H1 (cell line): ENCODE results near the gene P2RY11. TPM values are rescaled to one million over a fixed set of nuclear protein-coding genes. Genes with fewer than 3 reads are reported as not detected.

Source experiments
- CTCF ChIA-PET: fragments of 300-600 bp; sonication (Branson Sonifier 250); formaldehyde crosslinking; loops from one replicate; lab custom pipeline; 2021; ENCODE audit not compliant: partially characterized antibody; lab: Charles Lee
- POLR2A ChIA-PET: fragments of 300-600 bp; sonication (Branson Sonifier 250); formaldehyde crosslinking; loops from one replicate; lab custom pipeline; 2021; ENCODE audit warnings: inconsistent platforms; ENCODE audit not compliant: partially characterized antibody; lab: Charles Lee
- DNase-seq, 2 experiments: peaks; one replicate each; pipeline versions ENCODE4 v3.0.0 to v3.0.0-alpha.2; 2010 to 2022; ENCODE audit warnings: low spot score in 2 of 2, low read depth in 1 of 2, mixed read lengths in 1 of 2
- FAIRE-seq: peaks from 2 replicates; lab custom pipeline; 2011; peaks lifted over from hg19 to GRCh38; lab: Jason Lieb, UNC
- H2AFZ ChIP-seq: 2 replicates; pipeline ENCODE4 v1.8.1; 2012; ENCODE audit warnings: low read length, inconsistent platforms
- H2AK5ac ChIP-seq: 2 replicates; pipeline ENCODE4 v1.6.1; 2013; ENCODE audit warnings: low read depth, low read length
- H2BK120ac ChIP-seq: replicated peaks from 2 replicates; pipeline ENCODE3; 2013; ENCODE audit warnings: low read depth, low read length, inconsistent platforms
- H2BK12ac ChIP-seq: 2 replicates; pipeline ENCODE4 v1.6.1; 2013; ENCODE audit warnings: low read depth, low read length
- H2BK15ac ChIP-seq: 2 replicates; pipeline ENCODE4 v1.6.1; 2013; ENCODE audit warnings: low read length
- H2BK20ac ChIP-seq: 2 replicates; pipeline ENCODE4 v1.6.1; 2013; ENCODE audit warnings: low read length
- H2BK5ac ChIP-seq: 2 replicates; pipeline ENCODE4 v1.6.1; 2013; ENCODE audit warnings: low read depth, low read length
- H3K14ac ChIP-seq: 2 replicates; pipeline ENCODE4 v1.6.1; 2013; ENCODE audit warnings: inconsistent platforms; ENCODE audit not compliant: insufficient read length
- H3K18ac ChIP-seq: 2 replicates; pipeline ENCODE4 v1.6.1; 2013; ENCODE audit warnings: low read length; ENCODE audit errors: extremely low read depth
- H3K23ac ChIP-seq: 2 replicates; pipeline ENCODE4 v1.6.1; 2013; ENCODE audit warnings: inconsistent platforms; ENCODE audit not compliant: insufficient read length
- H3K23me2 ChIP-seq: 2 replicates; pipeline ENCODE4 v1.6.1; 2013; ENCODE audit warnings: low read depth, low read length
- H3K27ac ChIP-seq: 2 replicates; pipeline ENCODE4 v1.6.1; 2011; ENCODE audit warnings: low read depth, low read length, inconsistent platforms
- H3K27me3 ChIP-seq, 4 experiments: replicated peaks in 1 of 4; 1 replicate in 1 of 4; 2 replicates in 3 of 4; pipeline versions ENCODE4 v1.6.1 to v1.8.1; 2011 to 2013; ENCODE audit warnings: low read length in 3 of 4, mild to moderate bottlenecking in 3 of 4, inconsistent platforms in 2 of 4, mixed read lengths in 2 of 4, moderate library complexity in 1 of 4; ENCODE audit not compliant: control insufficient read depth in 3 of 4, insufficient read depth in 3 of 4; ENCODE audit errors: extremely low read depth in 1 of 4
- H3K36me3 ChIP-seq, 4 experiments: 2 replicates each; pipeline versions ENCODE4 v1.6.1 to v1.8.1; 2011 to 2013; ENCODE audit warnings: mild to moderate bottlenecking in 4 of 4, low read length in 3 of 4, moderate library complexity in 2 of 4, control low read depth in 1 of 4, inconsistent platforms in 1 of 4; ENCODE audit not compliant: insufficient read depth in 4 of 4, control insufficient read depth in 2 of 4
- H3K4ac ChIP-seq: replicated peaks from 2 replicates; pipeline ENCODE3; 2013; ENCODE audit warnings: low read length, low read depth, mixed read lengths, inconsistent platforms; ENCODE audit not compliant: insufficient read length
- H3K4me1 ChIP-seq, 4 experiments: replicated peaks in 1 of 4; 1 replicate in 1 of 4; 2 replicates in 3 of 4; pipeline versions ENCODE4 v1.6.1 to v1.8.1; 2011 to 2013; ENCODE audit warnings: low read length in 3 of 4, inconsistent platforms in 2 of 4, mixed read lengths in 1 of 4; ENCODE audit not compliant: insufficient read depth in 4 of 4, control insufficient read depth in 3 of 4
- H3K4me2 ChIP-seq, 2 experiments: 2 replicates each; pipeline versions ENCODE4 v1.6.1 to v1.8.1; 2011 to 2013; ENCODE audit warnings: low read depth in 2 of 2, low read length in 2 of 2, control low read depth in 1 of 2, inconsistent platforms in 1 of 2, mild to moderate bottlenecking in 1 of 2; ENCODE audit not compliant: insufficient read depth in 1 of 2
- H3K4me3 ChIP-seq, 4 experiments: fragments of 200-600, 300-600 bp in 1 of 4; sonication (generic), shearing (Covaris generic), sonication (Bioruptor Twin) in 1 of 4; 2 replicates each; pipeline versions ENCODE4 v1.5.1 to v1.8.1; 2011 to 2016; ENCODE audit warnings: low read length in 4 of 4, low read depth in 3 of 4, control low read depth in 2 of 4, inconsistent platforms in 2 of 4, mild to moderate bottlenecking in 2 of 4, mixed read lengths in 1 of 4, moderate library complexity in 1 of 4; ENCODE audit not compliant: insufficient read depth in 2 of 4; ENCODE audit errors: extremely low read depth in 1 of 4
- H3K56ac ChIP-seq: replicated peaks from 2 replicates; pipeline ENCODE3; 2013; ENCODE audit warnings: low read depth, mild to moderate bottlenecking, mixed read lengths, low read length, inconsistent platforms; ENCODE audit not compliant: insufficient read length
- H3K79me1 ChIP-seq: 2 replicates; pipeline ENCODE4 v1.6.1; 2013; ENCODE audit warnings: low read depth, low read length, control low read depth
- H3K79me2 ChIP-seq, 2 experiments: 2 replicates each; pipeline versions ENCODE4 v1.6.1 to v1.8.1; 2012 to 2013; ENCODE audit warnings: low read length in 2 of 2, mild to moderate bottlenecking in 2 of 2, inconsistent platforms in 1 of 2; ENCODE audit not compliant: insufficient read depth in 2 of 2, control insufficient read depth in 1 of 2
- H3K9ac ChIP-seq, 4 experiments: replicated peaks in 1 of 4; 1 replicate in 1 of 4; 2 replicates in 3 of 4; pipeline versions ENCODE4 v1.6.1 to v1.8.1; 2011 to 2013; ENCODE audit warnings: low read depth in 3 of 4, low read length in 3 of 4, control low read depth in 2 of 4, mild to moderate bottlenecking in 2 of 4, moderate library complexity in 2 of 4, inconsistent platforms in 1 of 4; ENCODE audit errors: extremely low read depth in 1 of 4
- H3K9me3 ChIP-seq, 2 experiments: 2 replicates each; pipeline versions ENCODE4 v1.6.1 to v1.8.1; 2012 to 2013; ENCODE audit warnings: mild to moderate bottlenecking in 2 of 2, moderate library complexity in 2 of 2, control low read depth in 1 of 2, inconsistent platforms in 1 of 2, low read depth in 1 of 2, low read length in 1 of 2, mixed read lengths in 1 of 2; ENCODE audit not compliant: insufficient read depth in 2 of 2
- H4K20me1 ChIP-seq, 2 experiments: replicated peaks in 1 of 2; 2 replicates each; pipeline versions ENCODE3 to v1.8.1; 2011 to 2013; ENCODE audit warnings: inconsistent platforms in 2 of 2, low read length in 2 of 2, mild to moderate bottlenecking in 1 of 2; ENCODE audit not compliant: insufficient read depth in 2 of 2, control insufficient read depth in 1 of 2
- H4K5ac ChIP-seq: 2 replicates; pipeline ENCODE4 v1.6.1; 2013; ENCODE audit warnings: low read length, low read depth, mixed read lengths, inconsistent platforms; ENCODE audit not compliant: insufficient read length
- H4K8ac ChIP-seq: 2 replicates; pipeline ENCODE4 v1.8.0; 2013; ENCODE audit warnings: mild to moderate bottlenecking, moderate library complexity, low read length, inconsistent platforms; ENCODE audit not compliant: insufficient read depth; ENCODE audit errors: extremely low read depth
- H4K91ac ChIP-seq: replicated peaks from 2 replicates; pipeline ENCODE3; 2013; ENCODE audit warnings: low read length, mixed read lengths, inconsistent platforms; ENCODE audit not compliant: insufficient read length
- ASH2L ChIP-seq: fragments of 200-600, 300-600 bp; sonication (generic); IDR thresholded peaks from one replicate; pipeline ENCODE4 v1.7.1; 2017; ENCODE audit warnings: low read length
- BACH1 ChIP-seq: IDR thresholded peaks from 2 replicates; pipeline ENCODE4 v1.6.1; 2012; ENCODE audit warnings: low read length, improper control_type of control experiment
- BRCA1 ChIP-seq: IDR thresholded peaks from 2 replicates; pipeline ENCODE4 v1.6.1; 2012; ENCODE audit warnings: low read depth, low read length, improper control_type of control experiment
- CBX8 ChIP-seq: fragments of 300-800, 300-1000 bp; sonication (generic); IDR thresholded peaks from 2 replicates; pipeline ENCODE4 v1.7.1; 2016; ENCODE audit warnings: low read depth, low read length, borderline replicate concordance
- CHD1 ChIP-seq: IDR thresholded peaks from 2 replicates; pipeline ENCODE4 v1.6.1; 2012; ENCODE audit warnings: low read depth, low read length, improper control_type of control experiment
- EZH2 ChIP-seq: fragments of 200-600 bp; sonication (generic); IDR thresholded peaks from 2 replicates; pipeline ENCODE4 v1.7.1; 2012; ENCODE audit warnings: low read depth, mild to moderate bottlenecking, moderate library complexity, low read length, inconsistent platforms; ENCODE audit not compliant: severe bottlenecking
- HDAC2 ChIP-seq, 2 experiments: fragments of 300-600 bp in 1 of 2; sonication (generic) in 1 of 2; IDR thresholded peaks; 2 replicates each; pipeline ENCODE4 v1.6.1; 2011 to 2012; ENCODE audit warnings: low read depth in 2 of 2, low read length in 2 of 2, mild to moderate bottlenecking in 2 of 2, moderate library complexity in 2 of 2, borderline replicate concordance in 1 of 2, inconsistent platforms in 1 of 2
- HDAC6 ChIP-seq: IDR thresholded peaks from one replicate; pipeline ENCODE4 v1.7.1; 2012; ENCODE audit warnings: low read depth, mild to moderate bottlenecking, inconsistent platforms, low read length, moderate library complexity
- MAFK ChIP-seq: IDR thresholded peaks from 2 replicates; pipeline ENCODE4 v1.6.1; 2012; ENCODE audit warnings: low read depth, mild to moderate bottlenecking, improper control_type of control experiment, low read length
- POLR2AphosphoS5 ChIP-seq: IDR thresholded peaks from 2 replicates; pipeline ENCODE4 v1.6.1; 2011; ENCODE audit warnings: low read depth, low read length
- RFX5 ChIP-seq: IDR thresholded peaks from 2 replicates; pipeline ENCODE4 v1.6.1; 2011; ENCODE audit warnings: low read depth, low read length, improper control_type of control experiment, borderline replicate concordance
- SIN3A ChIP-seq, 2 experiments: IDR thresholded peaks in 1 of 2; conservative IDR thresholded peaks in 1 of 2; 2 replicates each; pipeline ENCODE4 v1.6.1; 2011 to 2012; ENCODE audit warnings: low read length in 2 of 2, improper control_type of control experiment in 1 of 2, low read depth in 1 of 2, mild to moderate bottlenecking in 1 of 2
- TAF1 ChIP-seq: IDR thresholded peaks from 2 replicates; pipeline ENCODE4 v1.6.1; 2011; ENCODE audit warnings: mild to moderate bottlenecking, low read depth, low read length
- WGBS, 2 experiments: shearing (Covaris generic) in 1 of 2; methylation state at CpG; one replicate each; pipeline versions ENCODE4 v1.1.6 to v1.1.7; 2013 to 2015; ENCODE audit warnings: low lambda C conversion rate in 2 of 2, mixed read lengths in 2 of 2, inconsistent platforms in 1 of 2, low coverage in 1 of 2, missing lambda C conversion rate in 1 of 2; ENCODE audit not compliant: insufficient replicate concordance in 2 of 2, insufficient coverage in 1 of 2, insufficient read length in 1 of 2; ENCODE audit errors: extremely low coverage in 1 of 2, missing lambda C conversion rate in 1 of 2; 5-methylcytosine and 5-hydroxymethylcytosine counted together
- polyA plus RNA-seq, 7 experiments: library from polyadenylated mRNA; depleted of rRNA in 3 of 7; stranded (reverse) in 5 of 7; unstranded in 2 of 7; fragments of >200 nt in 5 of 7; fragments of 200-250 nt in 2 of 7; gene quantifications; 1 replicate in 5 of 7; 2 replicates in 1 of 7; 4 replicates in 1 of 7; pipeline versions ENCODE4 v1.2.1 to v1.2.3, GENCODE V29; 2011 to 2013; ENCODE audit warnings: missing spikeins in 2 of 7, mixed read lengths in 2 of 7
- total RNA-seq: library from RNA; stranded (reverse); fragmentation: NEBNext Ultra II Directional; extraction: Animal tissue kit (Norgen Biotek cat#: 25700); gene quantifications from 2 replicates; pipeline ENCODE4 v1.2.1, GENCODE V29; 2021

P2RY11 gene
- total and polyA plus RNA-seq, 2 of the 8 experiments (the other 6 are each of a cell fraction or from before 2014, with no cell fraction given) = 9.2 to 18.0 TPM

- FAIRE-seq (no peak), DNase-seq (no peak)
- no peak overlapping the region for H4K8ac ChIP-seq
- no peak overlapping the region for H3K56ac ChIP-seq
- no peak overlapping the region for H3K14ac ChIP-seq
- H3K36me3 ChIP-seq = peaks cover 0 to 3% (median 1%) of the 10 kb centered on the region in 4 experiments; a peak in 2 of 8 replicates
- no peak overlapping the region for H2AFZ ChIP-seq
- no peak overlapping the region for H2BK15ac ChIP-seq
- CTCF ChIA-PET = no interaction called here
- H3K18ac ChIP-seq = no peak overlapping the region
- H4K91ac ChIP-seq = no peak overlapping the region
- no peak overlapping the region for H3K4me2 ChIP-seq
- peaks cover 0 to 9% of the 10 kb centered on the region in 2 experiments for H4K20me1 ChIP-seq
- no peak overlapping the region for H3K9ac ChIP-seq
- no peaks in the 10 kb centered on the region for H3K79me2 ChIP-seq
- no peak overlapping the region for H3K4ac ChIP-seq
- peaks cover 8 to 18% (median 15%) of the 10 kb centered on the region in 4 experiments for H3K27me3 ChIP-seq
- H2BK5ac ChIP-seq = no peak overlapping the region
- no peak overlapping the region for H4K5ac ChIP-seq
- H2BK20ac ChIP-seq = no peak overlapping the region
- peaks cover 10% of the 10 kb centered on the region; the same call in 1 of the 2 replicates for H3K23me2 ChIP-seq
- TF ChIP-seq EZH2 = no peak
- TF ChIP-seq SIN3A (conservative IDR thresholded peaks at IDR 0.05 in 1 of 2, IDR thresholded peaks at IDR 0.05 in 1 of 2; ENCODE audit: low read depth in 1 of 2, low read length in 2 of 2) = no peak
- no peak for TF ChIP-seq POLR2AphosphoS5
- TF ChIP-seq MAFK = no peak
- no peak for TF ChIP-seq RFX5
- TF ChIP-seq HDAC6 = no peak
- no peak for TF ChIP-seq CHD1
- TF ChIP-seq TAF1 = no peak
- no peak for TF ChIP-seq CBX8
- TF ChIP-seq ASH2L = no peak
- TF ChIP-seq HDAC2 (IDR thresholded peaks at IDR 0.05; ENCODE audit: borderline replicate concordance in 1 of 2, low read depth in 2 of 2, low read length in 2 of 2) = no peak
- no peak for TF ChIP-seq BRCA1
- TF ChIP-seq BACH1 = no peak
- no peak overlapping the region for H3K23ac ChIP-seq
- POLR2A ChIA-PET = interaction anchor here (3.1 to 15.1 kb wide), 2 partner anchors 12 to 21 kb away, joined by 7 to 240 read pairs; partner anchors contain the start of genes ANGPTL6, P2RY11 and PPAN
- peaks cover 0 to 6% (median 2%) of the 10 kb centered on the region in 4 experiments; a peak in 3 of 7 replicates for H3K4me1 ChIP-seq
- no peak overlapping the region for H3K4me3 ChIP-seq
- 90% methylated on average over 9 of the region's 17 CpGs; no CpG with 5 or more reads in 1 of the 2 experiments for WGBS, 2 experiments
- no peak overlapping the region for H2AK5ac ChIP-seq
- H3K9me3 ChIP-seq = peaks cover 0 to 2% of the 10 kb centered on the region in 2 experiments; a peak in 1 of 4 replicates
- no peaks in the 10 kb centered on the region for H3K79me1 ChIP-seq
- no peak overlapping the region for H3K27ac ChIP-seq
- H2BK120ac ChIP-seq = no peak overlapping the region
- H2BK12ac ChIP-seq = no peak overlapping the region
Observed at GRCh38 chr19:10091370-10091687, 20.2 kb upstream of the P2RY11 start.
